Ascending aorta (tissue), 2 donors: ENCODE results near the gene GMPPA. TPM values are rescaled to one million over a fixed set of nuclear protein-coding genes. Genes with fewer than 3 reads are reported as not detected.

Experiments used
- DNase-seq, 2 donors: peaks; one replicate each; pipeline ENCODE4 v3.0.0-alpha.2; 2019; ENCODE audit warnings: low spot score in 2 of 2
- H3K27ac ChIP-seq, 2 donors: fragments of 200-600 bp; sonication (generic); one replicate each; pipeline ENCODE4 v1.5.1; 2016 to 2017; ENCODE audit warnings: mild to moderate bottlenecking in 1 of 2
- H3K27me3 ChIP-seq: fragments of 200-600 bp; sonication (generic); one replicate; pipeline ENCODE4 v1.5.1; 2017
- H3K36me3 ChIP-seq, 2 donors: fragments of 200-600 bp; sonication (generic); one replicate each; pipeline ENCODE4 v1.5.1; 2016
- H3K4me1 ChIP-seq, 2 donors: fragments of 200-600 bp; sonication (generic); one replicate each; pipeline ENCODE4 v1.5.1; 2016 to 2017; ENCODE audit warnings: mild to moderate bottlenecking in 1 of 2
- H3K4me3 ChIP-seq, 2 donors: fragments of 200-600 bp; sonication (generic); one replicate each; pipeline ENCODE4 v1.5.1; 2016 to 2017; ENCODE audit warnings: mild to moderate bottlenecking in 1 of 2
- H3K9me3 ChIP-seq, 2 donors: fragments of 200-600 bp; sonication (generic); one replicate each; pipeline ENCODE4 v1.5.1; 2016
- intact Hi-C: fragments of 100-400 bp; cut with DNase I; formaldehyde crosslinking; loops from one replicate; pipeline ENCODE4 v1.15.1; 2023
- total RNA-seq: library from RNA; depleted of rRNA; stranded (reverse); fragments of >200 nt; gene quantifications from one replicate; pipeline ENCODE4 v1.1.0, GENCODE V29; 2016
- TF ChIP-seq, protein P1 (sequence below), 3 experiments: fragments of 200-600 bp in 2 of 3; fragments of 450-650 bp in 1 of 3; sonication (generic) in 2 of 3; IDR thresholded peaks; one replicate each; pipeline ENCODE4 v1.5.1; 2016 to 2019; ENCODE audit warnings: antibody characterized with exemption in 3 of 3, mild to moderate bottlenecking in 1 of 3, moderate library complexity in 1 of 3

The GMPPA gene
- total RNA-seq, 1 donor from 2014 or later = 11.4 TPM

DNA sequence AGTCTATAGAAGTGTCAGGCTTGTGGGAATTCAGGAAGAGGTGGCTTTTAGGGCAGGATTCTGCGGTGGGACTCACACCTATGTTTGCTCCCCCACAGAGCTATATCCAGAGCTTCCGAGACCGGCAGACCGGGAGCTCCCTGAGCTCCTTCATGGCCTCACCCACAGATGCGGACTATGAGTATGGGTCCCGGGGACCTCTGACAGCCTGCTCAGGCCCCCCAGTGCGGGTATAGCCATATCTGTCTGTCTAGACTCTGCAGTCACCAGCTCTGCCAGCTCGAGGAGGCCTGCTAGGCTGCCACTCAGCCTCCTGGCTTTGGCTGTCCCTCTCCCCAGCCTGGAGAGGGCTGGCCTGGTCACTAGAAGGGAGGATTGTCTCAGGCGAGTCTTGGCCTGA lies 50.9 kb downstream of the GMPPA start:
- no peaks in the 10 kb centered on the region for H3K27me3 ChIP-seq
- H3K27ac ChIP-seq = no peak overlapping the region
- H3K9me3 ChIP-seq = no peaks in the 10 kb centered on the region
- no peak overlapping the region for H3K4me3 ChIP-seq
- TF ChIP-seq, protein P1, sequence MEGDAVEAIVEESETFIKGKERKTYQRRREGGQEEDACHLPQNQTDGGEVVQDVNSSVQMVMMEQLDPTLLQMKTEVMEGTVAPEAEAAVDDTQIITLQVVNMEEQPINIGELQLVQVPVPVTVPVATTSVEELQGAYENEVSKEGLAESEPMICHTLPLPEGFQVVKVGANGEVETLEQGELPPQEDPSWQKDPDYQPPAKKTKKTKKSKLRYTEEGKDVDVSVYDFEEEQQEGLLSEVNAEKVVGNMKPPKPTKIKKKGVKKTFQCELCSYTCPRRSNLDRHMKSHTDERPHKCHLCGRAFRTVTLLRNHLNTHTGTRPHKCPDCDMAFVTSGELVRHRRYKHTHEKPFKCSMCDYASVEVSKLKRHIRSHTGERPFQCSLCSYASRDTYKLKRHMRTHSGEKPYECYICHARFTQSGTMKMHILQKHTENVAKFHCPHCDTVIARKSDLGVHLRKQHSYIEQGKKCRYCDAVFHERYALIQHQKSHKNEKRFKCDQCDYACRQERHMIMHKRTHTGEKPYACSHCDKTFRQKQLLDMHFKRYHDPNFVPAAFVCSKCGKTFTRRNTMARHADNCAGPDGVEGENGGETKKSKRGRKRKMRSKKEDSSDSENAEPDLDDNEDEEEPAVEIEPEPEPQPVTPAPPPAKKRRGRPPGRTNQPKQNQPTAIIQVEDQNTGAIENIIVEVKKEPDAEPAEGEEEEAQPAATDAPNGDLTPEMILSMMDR (IDR thresholded peaks at IDR 0.05) = no peak
- H3K4me1 ChIP-seq = peaks cover 6 to 20% of the 10 kb centered on the region in 2 donors
- intact Hi-C loops = loop anchor here (10.0 kb wide), 1 partner anchor 275 kb away; the partner anchor contains the start of gene DNAJB2
- DNase-seq = no peak
- no peaks in the 10 kb centered on the region for H3K36me3 ChIP-seq

DNA sequence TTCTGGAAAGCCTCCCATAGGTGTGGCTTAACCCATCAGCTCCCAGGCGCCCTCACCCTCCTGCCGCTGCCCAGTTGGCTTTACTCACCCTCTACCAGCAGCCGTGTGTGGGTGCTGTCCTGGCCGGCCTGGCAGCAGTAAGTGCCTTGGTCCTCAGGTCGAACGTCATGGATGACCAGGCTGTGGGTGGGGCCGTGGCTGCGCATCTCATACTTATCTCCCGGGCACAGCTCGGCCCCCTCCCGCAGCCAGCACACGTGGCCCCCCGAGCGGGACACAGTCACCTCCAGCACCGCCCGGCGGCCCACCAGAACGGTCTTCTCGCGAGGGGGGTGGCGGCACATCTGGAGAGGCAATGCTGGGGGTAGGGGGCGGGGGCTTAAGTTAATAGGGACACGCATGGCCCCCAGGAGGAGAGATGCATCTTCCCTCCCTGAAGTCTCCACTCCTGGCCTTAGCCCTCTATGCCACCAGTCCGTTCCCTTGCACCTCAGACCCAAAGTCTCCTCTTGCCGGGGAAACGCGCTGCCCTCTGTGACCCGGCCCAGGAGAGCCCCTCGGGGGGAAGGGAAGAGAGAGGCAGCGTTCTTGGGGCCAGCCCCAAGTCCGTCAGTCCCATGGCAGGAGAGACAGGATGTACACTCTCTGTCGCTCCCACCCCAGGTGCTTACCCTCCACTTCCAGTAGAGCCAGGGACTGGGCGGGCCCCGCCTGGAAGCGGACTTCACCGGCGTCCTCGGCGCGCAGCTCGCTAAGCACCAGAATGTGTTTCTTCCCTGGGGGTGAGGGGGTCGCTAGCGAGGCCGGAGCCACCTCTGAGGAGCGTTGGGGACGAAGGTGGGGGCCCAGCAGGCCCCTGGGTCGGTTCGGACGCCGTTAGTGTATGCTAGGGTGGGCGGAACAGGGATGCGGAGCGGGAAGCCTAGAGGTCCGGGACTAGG lies 53.0 kb downstream of the GMPPA start:
- intact Hi-C loops = loop anchor here (1.0 to 2.0 kb wide), 3 partner anchors 7 to 46 kb away; partner anchors contain the start of genes OBSL1, STK11IP and TMEM198
- Histone ChIP-seq H3K27ac (peak overlapping the region; percentile 40 to 77), H3K36me3 (peaks cover 0 to 10% of the 10 kb centered on the region in 2 donors), H3K27me3 (no peaks in the 10 kb centered on the region), H3K4me1 (peaks cover 6 to 19% of the 10 kb centered on the region in 2 donors), H3K9me3 (no peaks in the 10 kb centered on the region), H3K4me3 (peak overlapping the region; percentile 61 to 79)
- TF ChIP-seq, protein P1 (IDR thresholded peaks at IDR 0.05) = no peak
- no peak for DNase-seq

DNA sequence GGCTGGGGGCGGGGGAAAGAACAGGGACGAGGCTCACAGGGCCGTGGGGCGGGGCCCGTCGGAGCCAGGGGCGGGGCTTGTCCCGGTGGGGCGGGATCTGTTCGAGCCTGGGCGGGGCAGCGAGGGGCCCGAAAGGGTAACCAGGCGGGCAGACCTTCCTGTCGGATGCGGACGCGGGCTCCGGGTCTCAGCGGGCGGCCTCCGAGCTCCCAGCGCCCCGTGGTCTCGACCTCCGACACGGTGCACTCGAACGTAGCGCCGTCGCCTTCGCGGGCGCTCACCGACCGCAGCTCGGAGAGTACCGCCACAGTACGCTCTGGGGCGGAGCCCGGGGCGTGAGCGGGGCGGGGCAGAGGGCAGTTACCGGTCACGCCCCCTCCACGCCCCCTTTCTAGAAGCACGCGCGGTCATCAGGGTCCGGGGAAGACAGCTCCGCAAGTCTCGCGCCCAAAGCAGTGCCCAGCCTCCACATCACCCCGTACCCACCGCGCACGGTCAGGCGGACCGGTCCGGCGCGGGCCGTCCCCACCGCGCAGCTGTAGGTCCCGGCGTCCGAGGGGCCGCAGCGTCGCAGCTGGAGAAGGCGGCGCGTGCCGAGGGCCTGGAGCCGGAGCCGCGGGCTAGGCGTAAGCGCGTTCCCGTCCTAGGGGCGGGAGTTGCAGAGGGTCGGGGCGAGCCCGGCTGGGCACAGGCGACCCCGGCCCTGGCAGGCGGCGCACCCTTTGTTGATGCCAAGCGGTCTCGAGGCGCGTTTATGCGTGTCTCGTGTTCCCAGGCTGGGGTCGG lies 53.9 kb downstream of the GMPPA start:
- Histone ChIP-seq H3K9me3 (no peaks in the 10 kb centered on the region), H3K4me3 (peak overlapping the region; percentile 61 to 79), H3K27me3 (no peaks in the 10 kb centered on the region), H3K4me1 (peaks cover 6 to 19% of the 10 kb centered on the region in 2 donors), H3K27ac (peak overlapping the region; percentile 40 to 77), H3K36me3 (peaks cover 0 to 16% of the 10 kb centered on the region in 2 donors)
- peak in 1 of 2 donors; percentile 92 for DNase-seq
- intact Hi-C loops = loop anchor here (1.0 to 2.0 kb wide), 3 partner anchors 8 to 45 kb away; partner anchors contain the start of genes OBSL1, STK11IP and TMEM198
- TF ChIP-seq, protein P1 (IDR thresholded peaks at IDR 0.05) = no peak

DNA sequence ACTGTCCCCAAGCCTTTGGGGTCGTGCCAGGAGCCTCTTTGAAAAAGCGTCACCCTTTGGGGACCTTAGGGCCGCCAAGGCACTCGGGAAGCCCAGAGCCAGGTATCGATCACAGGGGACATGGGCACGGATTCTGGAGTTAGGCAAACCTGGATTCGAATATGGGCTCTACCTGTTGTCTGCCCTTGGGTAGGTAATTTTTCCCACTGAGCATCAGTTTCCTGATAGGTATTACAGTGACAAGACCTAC lies 54.4 kb downstream of the GMPPA start:
- intact Hi-C loops = loop anchor here (2.0 kb wide), 1 partner anchor 18 kb away; the partner anchor contains the start of gene OBSL1
- Histone ChIP-seq H3K9me3 (no peaks in the 10 kb centered on the region), H3K4me1 (peaks cover 6 to 19% of the 10 kb centered on the region in 2 donors), H3K27me3 (no peaks in the 10 kb centered on the region), H3K27ac (no peak overlapping the region), H3K36me3 (peaks cover 0 to 18% of the 10 kb centered on the region in 2 donors), H3K4me3 (peak overlapping the region; percentile 61 to 79)
- TF ChIP-seq, protein P1 (IDR thresholded peaks at IDR 0.05) = no peak
- no peak for DNase-seq

DNA sequence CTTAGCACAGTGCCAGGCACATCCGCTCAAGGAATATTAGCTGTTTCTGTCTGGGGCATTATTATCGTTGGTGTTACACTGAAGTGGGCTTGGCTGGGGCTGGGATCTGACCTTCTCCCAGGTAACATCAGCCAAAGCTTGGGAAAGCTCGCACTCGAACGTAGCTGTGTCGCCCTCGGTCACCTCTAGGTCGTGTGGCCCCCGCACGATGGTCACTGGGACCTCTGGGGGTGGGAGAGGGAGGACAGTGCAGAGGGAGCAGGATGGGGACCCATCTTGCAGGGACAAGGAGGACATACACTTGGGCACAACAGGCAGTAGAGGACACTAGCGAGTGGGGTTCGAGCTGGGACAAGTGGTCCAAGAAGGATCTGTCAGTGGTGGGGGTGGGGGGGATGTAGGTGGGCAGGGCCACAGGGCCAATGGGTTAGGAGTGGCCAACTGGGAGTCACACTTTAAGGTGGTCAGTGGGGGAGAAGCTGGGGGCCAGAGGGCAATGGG lies 54.8 kb downstream of the GMPPA start:
- Histone ChIP-seq H3K4me1 (peaks cover 6 to 19% of the 10 kb centered on the region in 2 donors), H3K36me3 (peaks cover 0 to 18% of the 10 kb centered on the region in 2 donors), H3K27ac (no peak overlapping the region), H3K27me3 (no peaks in the 10 kb centered on the region), H3K9me3 (no peaks in the 10 kb centered on the region), H3K4me3 (peak overlapping the region in 1 of 2 donors; percentile 79)
- TF ChIP-seq, protein P1 (IDR thresholded peaks at IDR 0.05) = no peak
- DNase-seq = no peak
- intact Hi-C loops = loop anchor here (2.0 kb wide), 1 partner anchor 17 kb away; the partner anchor contains the start of gene OBSL1
